HG02642 (cell line): Measurements from ENCODE around the gene FICD.
"Not testable (repeated sequence)": the region's sequence is repeated elsewhere in the genome, so short reads cannot be mapped to it uniquely, and the experiment has no call there.

Experiments
- ATAC-seq: cut with Tn5 transposase; IDR thresholded peaks from one replicate; pipeline ENCODE4 v1.9.1; 2021; ENCODE audit warnings: mild to moderate bottlenecking; ENCODE audit not compliant: unreplicated experiment, poor library complexity

The FICD gene

DNA sequence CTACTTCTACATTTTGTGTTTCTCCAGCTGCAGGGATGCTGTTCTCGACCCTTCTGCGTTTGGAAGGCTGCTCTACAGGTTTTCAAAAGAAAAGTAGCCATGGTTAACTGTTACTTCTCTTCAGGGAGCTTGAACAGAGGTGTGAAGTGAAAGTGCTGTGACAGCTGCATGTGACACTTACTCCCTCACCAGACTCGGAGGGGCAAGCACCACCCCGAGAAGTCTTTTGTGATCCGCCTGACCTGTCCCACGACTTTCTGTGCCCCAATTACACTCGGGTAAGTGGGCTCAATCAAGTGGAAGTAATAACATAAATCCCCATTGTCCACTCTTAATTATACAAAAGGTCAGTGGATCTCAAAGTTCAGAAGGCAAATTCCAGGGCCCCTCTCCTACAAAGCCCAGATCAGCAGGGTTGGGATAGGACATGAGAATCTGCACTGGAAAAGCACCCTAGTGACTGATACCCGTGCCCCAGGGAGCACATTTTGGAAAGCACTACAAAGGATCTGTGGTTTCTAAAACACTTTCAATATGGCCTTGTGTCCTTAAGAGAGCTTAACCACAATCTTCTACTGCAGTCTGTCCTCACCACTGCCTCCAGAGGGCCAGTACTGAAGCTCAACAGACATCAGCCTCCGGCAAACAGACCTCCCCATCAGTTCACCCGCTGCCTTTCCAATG is 11.5 kb downstream of the FICD start:
- ATAC-seq = no peak

GRCh38 chr12:108527166-108527496 is 12.1 kb downstream of the FICD start:
- no peak for ATAC-seq

DNA sequence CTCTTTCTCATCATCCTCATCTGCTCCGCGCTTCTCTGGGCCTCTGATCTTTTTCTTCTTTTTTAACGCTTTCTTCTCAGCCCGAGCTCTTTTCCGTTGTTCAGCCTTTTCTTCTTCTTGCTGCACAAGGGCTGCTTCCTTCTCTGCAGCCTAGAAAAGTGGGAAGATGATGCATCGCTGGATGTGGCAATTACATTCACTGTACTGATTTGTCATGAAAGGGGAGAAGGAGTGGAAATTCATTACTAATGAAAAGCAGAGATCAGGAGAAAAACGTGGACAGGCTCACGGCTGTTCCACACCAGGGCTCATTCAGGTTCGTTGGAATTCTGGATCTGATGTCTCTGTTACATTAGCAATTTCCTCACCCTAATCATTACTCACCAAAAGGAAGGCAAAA is 15.1 kb downstream of the FICD start:
- no peak for ATAC-seq

- ATAC-seq = no peak
Observed at GRCh38 chr12:108531929-108532848, 17.1 kb downstream of the FICD start.

DNA sequence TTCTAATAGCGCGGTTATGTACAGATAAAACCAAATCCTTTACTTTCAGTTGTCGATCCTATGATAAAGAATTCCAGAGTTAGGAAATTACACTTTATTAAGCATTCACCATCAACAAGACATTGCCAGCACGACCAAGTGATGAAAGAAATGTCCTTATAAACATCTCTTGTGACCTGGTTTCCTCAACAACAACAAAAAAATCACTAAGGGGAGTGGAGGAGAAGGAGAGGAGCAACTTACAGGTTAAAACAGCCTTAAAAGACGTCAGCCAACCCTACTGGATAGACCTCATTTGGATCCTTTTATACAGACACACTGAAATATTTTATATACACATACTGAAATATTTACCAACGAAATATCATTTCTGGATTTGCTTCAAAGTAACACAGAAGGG is 23.1 kb downstream of the FICD start:
- ATAC-seq = no peak

GRCh38 chr12:108538616-108539195 is 23.6 kb downstream of the FICD start:
- no peak for ATAC-seq

- no peak for ATAC-seq
Observed at GRCh38 chr12:108542320-108542719, 27.2 kb downstream of the FICD start.

DNA sequence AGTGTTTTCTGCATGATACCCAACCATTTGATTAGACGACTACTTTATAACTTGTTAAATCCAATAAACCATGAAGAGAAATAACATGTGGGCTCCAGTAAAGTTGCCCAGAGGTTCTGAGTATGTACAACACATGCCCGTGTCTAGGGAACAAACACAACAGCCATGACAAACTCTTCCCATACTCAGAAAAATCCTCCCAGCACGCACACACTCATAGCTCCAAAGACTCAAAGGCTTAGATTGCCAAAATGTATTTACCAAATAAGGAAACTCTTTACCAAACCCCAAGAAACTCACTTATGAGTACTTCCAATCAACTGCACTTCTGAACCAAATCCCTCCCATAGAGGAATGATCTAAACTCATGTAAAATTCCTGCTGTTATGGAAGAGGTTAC is 28.6 kb downstream of the FICD start:
- ATAC-seq = no peak

DNA sequence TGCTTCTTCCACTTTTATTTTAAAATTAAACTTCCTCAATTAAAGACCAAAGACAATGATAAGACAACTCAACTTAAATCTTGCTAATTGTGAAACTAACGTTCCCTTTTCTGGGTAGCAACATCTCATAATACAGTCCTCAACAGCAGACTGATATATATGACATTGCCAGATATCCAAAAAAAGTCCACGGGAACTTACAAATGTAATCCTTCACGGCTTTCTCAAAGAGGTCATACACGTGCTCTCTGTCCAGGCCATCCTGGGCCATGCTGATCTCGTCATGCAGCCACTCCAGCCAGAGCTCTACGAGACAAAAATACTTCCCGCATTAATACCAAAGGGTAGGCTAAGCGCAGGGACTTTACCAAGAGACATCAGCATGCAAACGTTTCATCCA is 32.6 kb downstream of the FICD start:
- ATAC-seq = no peak

DNA sequence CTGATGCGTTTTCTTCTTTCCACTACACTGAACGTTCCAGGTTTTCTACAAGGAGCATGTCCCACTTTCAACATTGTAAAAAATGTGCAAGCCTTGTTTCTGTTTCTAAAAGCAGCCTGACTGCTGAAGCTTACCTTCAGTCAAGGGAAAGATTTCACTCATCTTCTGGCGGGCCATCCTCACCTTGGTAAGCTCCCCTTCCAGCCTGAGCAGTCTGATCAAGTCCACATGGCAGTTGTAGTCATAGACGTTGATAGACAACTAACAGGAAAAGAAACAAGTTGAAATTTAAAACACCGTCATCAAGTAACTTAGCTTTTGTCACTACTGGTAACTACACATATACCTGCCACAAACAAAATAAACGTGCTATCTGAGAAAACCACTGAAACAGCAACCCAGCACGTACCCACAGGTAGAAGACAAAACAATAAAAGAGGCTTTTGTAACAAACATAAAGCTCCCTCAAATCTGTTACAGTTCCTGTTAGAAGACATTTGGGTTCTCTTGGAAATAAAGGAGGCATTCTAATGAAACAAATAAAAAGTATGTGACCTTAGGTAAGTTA is 34.0 kb downstream of the FICD start:
- no peak for ATAC-seq

GRCh38 chr12:108551535-108551934 is 36.5 kb downstream of the FICD start:
- no peak for ATAC-seq

DNA sequence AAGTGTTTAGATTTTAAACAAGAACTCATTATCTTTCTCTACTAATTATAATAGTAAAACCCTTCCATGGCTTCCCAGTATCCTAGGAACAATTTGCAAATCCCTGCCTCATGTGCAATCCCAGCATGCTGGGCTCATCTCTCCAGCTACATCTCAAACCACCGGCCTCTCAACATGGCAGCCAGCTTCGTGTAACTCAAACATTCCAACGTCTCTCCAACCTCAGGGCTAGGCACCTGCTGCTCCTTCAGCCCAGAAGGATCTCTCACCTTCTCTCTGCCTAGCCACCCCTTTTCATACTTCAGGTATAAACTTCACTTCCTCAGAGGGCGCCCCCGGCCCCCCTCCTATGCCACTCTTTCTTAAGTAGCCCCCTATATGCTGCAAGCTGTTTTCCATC is 38.7 kb downstream of the FICD start:
- ATAC-seq = no peak

GRCh38 chr12:108555383-108555782 is 40.3 kb downstream of the FICD start:
- not testable (repeated sequence) for ATAC-seq

GRCh38 chr12:108559007-108559655 is 44.1 kb downstream of the FICD start:
- ATAC-seq = no peak

DNA sequence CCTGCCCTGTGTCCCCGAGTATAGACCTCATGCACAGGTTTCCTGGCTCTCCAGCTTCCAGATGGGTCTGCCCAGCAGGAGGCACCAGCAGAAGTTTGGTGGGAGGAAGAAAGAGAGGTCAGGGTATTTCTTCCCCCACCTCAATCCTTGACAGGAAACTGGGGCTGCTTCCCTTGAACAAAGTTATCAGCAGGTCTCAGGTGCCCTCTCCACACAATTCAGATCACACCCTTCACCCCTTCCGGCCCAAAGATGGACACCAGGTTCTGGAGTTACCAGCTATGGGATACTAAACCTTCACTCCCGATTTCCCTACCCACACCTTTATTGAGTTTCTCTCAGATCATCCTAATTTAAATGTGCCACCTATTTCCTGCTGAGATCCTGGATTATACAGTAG is 44.7 kb downstream of the FICD start:
- ATAC-seq = no peak

DNA sequence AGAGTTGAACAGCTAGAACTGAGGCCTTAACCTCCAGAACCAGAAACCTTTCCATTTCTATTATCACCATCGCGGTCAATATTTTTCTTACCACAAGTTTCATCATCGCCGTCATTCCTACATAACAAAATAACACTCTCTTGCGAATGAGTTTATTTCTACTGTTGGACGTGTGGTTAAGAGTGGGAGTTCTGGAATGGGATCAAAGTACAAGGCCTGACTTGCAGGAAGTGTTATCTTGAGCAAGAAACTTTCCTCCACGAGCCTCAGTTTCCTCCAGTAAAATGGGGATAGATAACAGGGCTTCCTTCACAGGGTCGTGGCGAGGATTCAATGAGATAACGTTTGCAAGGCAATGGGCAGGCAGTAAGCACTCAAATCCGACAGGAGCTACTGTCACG is 45.2 kb downstream of the FICD start:
- no peak for ATAC-seq

DNA sequence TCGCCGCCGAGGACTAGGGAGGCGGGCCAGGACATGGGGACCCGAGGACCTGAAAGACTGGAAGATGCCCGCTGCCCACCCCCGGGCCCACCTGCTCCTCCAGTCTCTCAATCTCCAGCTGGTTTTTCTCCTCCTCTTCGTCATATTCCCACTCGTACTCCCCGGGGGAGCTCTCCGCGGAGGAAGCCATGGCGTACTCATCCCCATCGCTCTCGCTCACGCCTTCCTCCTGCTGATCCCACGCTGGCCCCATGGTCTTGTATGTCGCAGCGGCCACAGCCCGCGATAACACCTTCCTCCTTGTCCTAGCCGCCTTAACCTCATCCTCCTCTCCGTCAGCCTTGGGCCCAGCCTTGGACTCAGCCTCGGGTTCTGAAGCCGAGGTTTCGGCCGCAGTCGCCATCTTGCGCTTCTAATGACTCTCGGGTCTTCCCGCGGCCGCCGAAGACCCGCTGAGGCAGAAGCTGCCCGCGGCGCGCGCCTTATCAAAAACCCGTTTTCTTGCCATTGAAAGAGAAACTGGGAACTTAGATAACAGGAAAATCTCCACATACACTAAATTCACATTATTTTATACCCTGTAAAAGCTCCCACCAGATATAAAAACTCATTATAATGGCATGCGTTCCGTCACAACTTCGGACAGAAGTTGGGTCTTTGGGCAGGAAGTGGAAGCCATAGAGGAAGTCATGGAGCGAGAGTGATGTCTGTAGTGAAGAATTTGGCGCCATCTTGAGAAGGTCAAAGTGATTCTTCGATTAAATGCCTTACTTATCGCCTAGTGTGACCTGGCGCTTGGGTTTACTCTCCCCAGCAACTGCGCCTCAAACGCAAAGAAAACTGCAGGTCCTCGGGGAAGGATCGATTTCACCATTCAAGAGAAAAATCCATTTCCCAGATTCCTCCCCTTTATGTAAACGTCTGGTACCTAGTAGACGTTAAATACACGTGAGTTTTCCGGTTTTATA is 46.0 kb downstream of the FICD start, which contains the start of gene SART3:
SART3 (minus strand) TSS at position 422 of the 968 bp plus-strand sequence; CDS start at position 403, 19 bp downstream.
- peak; percentile 43 for ATAC-seq

GRCh38 chr12:108561852-108562347 is 46.8 kb downstream of the FICD start:
- peak; percentile 0 for ATAC-seq
